ENCODE results near the gene SARS1.
"Not testable (repeated sequence)": the region's sequence is repeated elsewhere in the genome, so short reads cannot be mapped to it uniquely, and the experiment has no call there.

The SARS1 gene

GRCh38 chr1:109279615-109280278 is 66.0 kb downstream of the SARS1 start:
- no peak for DNase-seq

- no peak for DNase-seq
Observed at GRCh38 chr1:109280862-109281261, 67.1 kb downstream of the SARS1 start.

DNA sequence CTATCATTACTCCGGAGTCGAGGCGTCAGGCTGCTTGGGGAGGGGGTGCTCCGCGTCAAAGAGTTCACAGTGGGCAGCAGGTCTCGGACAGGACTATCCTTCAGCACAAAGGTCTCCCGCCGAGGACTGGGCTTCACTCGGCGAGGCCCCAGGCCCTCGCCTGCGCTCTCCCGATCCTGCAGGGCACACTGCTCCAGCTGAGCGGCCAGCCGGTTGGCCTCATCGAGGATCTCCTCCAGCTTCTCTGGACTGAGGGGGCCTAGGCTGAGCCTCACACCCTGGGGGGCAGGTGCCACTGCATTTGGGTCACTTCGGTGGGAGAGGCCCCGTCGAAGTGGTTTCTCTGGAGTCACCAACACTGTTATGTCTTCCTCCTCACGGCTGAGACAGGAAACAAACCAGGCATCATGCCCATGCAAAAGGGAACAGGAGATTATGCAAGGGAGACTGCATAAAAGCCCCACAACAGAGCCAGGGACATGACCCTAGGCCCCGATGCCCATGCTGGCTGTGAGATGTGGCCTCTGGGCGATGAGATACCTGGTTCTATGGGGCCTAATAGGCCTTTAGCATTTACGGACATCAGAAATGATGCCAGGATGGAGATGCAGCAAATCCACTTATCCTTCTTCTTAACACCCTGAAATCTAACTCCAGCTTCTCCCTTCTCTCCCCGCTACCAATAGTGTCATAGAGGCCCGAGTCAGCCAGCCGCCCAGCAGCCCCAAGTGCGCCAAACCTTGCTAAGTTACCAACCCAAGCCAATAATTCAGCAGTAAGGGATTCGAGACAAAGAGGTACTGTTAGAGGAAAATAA is 68.2 kb downstream of the SARS1 start:
- no peak for DNase-seq

- no peak for DNase-seq
Observed at GRCh38 chr1:109282497-109282951, 68.8 kb downstream of the SARS1 start.

GRCh38 chr1:109282952-109283747 is 69.4 kb downstream of the SARS1 start, which contains the start of gene PSRC1:
PSRC1 (minus strand) TSS chr1:109283145.
- DNase-seq = peak; percentile 83

DNA sequence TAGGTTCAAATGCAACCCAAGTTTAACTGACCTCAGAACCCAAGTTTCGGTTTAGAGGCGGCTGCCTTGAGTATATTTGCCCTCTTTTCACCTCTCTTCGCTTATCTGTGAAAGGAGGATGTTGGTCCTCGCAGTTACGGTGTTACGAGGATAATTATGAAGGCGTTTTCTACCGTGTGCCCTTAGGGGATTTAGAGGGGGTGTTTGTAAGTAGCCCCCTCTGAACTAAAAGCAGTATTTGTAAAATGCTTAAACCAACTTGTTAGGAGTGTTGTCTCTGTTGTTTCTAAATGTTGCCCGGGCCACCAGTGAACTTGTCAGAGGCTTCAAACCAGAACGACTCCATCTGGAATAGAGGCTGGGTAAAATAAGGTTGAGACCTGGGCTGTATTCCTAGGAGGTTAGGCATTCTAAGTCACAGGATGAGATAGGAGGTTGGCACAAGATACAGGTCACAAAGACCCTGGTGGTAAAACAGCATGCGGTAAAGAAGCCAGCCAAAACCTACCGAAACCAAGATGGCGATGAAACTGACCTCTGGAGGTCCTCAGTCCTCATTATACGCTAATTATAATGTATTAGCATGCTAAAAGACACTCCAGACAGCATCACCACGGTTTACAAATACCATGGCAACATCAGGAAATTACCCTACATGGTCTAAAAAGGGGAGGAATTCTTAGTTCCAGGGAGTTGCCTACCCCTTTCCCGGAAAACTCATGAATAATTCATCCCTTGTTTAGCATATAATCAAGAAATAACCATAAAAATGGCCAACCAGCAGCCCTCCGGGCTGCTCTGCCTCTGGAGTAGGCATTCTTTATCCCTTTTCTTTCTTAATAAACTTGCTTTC is 70.3 kb downstream of the SARS1 start:
- DNase-seq = no peak

DNA sequence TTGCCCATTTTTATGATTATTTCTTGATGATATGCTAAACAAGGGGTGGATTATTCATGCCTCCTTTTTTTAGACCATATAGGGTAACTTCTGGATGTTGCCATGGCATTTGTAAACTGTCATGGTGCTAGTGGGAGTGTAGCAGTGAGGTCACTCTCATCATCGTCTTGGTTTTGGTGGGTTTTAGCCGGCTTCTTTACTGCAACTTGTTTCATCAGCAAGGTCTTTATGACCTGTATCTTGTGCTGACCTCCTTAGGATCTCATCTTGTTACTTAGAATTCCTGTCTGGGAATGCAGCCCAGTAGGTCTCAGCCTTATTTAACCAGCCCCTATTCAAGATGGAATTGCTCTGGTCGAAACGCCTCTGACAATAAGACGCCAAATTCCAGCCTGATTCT is 73.0 kb downstream of the SARS1 start:
- DNase-seq = not testable (repeated sequence)
